EH (cell line): ENCODE results near the gene KCNMB2.

Experiments used
- DNase-seq: peaks from one replicate; pipeline ENCODE4 v3.0.0-alpha.2; 2015; ENCODE audit warnings: low read depth

KCNMB2 gene

GRCh38 chr3:178868681-178869080 is 332.4 kb downstream of the KCNMB2 start:
- DNase-seq = no peak

GRCh38 chr3:178870085-178870484 is 333.8 kb downstream of the KCNMB2 start:
- DNase-seq = no peak

GRCh38 chr3:178875157-178875556 is 338.9 kb downstream of the KCNMB2 start:
- DNase-seq = no peak

- DNase-seq = no peak
These were observed 339.6 kb downstream of the KCNMB2 start for GRCh38 chr3:178875836-178876235.

GRCh38 chr3:178880274-178880673 is 344.0 kb downstream of the KCNMB2 start:
- DNase-seq = no peak
